Neutrophil (primary cell): ENCODE results near the gene DHRS1.

Experiments used
- H3K27ac ChIP-seq: fragments of 200-600 bp; sonication (generic); 2 replicates; pipeline ENCODE4 v1.5.1; 2016; ENCODE audit warnings: mild to moderate bottlenecking, moderate library complexity
- H3K27me3 ChIP-seq: fragments of 200-600 bp; sonication (generic); 2 replicates; pipeline ENCODE4 v1.6.0; 2016; ENCODE audit warnings: mild to moderate bottlenecking
- H3K36me3 ChIP-seq: fragments of 200-600 bp; sonication (generic); 2 replicates; pipeline ENCODE4 v1.5.1; 2017
- H3K4me1 ChIP-seq, 2 experiments: fragments of 200-600 bp in 1 of 2; sonication (generic) in 1 of 2; 1 replicate in 1 of 2; 2 replicates in 1 of 2; pipeline versions ENCODE4 v1.5.1 to v1.6.1; 2013 to 2016; ENCODE audit warnings: low read depth in 1 of 2, low read length in 1 of 2, mild to moderate bottlenecking in 1 of 2, moderate library complexity in 1 of 2; ENCODE audit not compliant: control insufficient read depth in 1 of 2, insufficient read depth in 1 of 2
- H3K4me3 ChIP-seq, 2 experiments: fragments of 200-600 bp in 1 of 2; sonication (generic) in 1 of 2; 1 replicate in 1 of 2; 2 replicates in 1 of 2; pipeline ENCODE4 v1.5.1; 2013 to 2016; ENCODE audit warnings: low read depth in 1 of 2, low read length in 1 of 2, mild to moderate bottlenecking in 1 of 2, moderate library complexity in 1 of 2
- H3K9me3 ChIP-seq: fragments of 200-600 bp; sonication (generic); 2 replicates; pipeline ENCODE4 v1.5.1; 2016
- CTCF ChIP-seq: fragments of 200-600 bp; sonication (generic); IDR thresholded peaks from 2 replicates; pipeline ENCODE4 v1.5.1; 2016; ENCODE audit warnings: antibody characterized with exemption

DHRS1 gene

GRCh38 chr14:24325963-24326362 lies 26.4 kb upstream of the DHRS1 start:
- Histone ChIP-seq H3K27ac (peak overlapping the region; percentile 91), H3K9me3 (no peaks in the 10 kb centered on the region), H3K4me1 (peaks cover 66 to 70% of the 10 kb centered on the region in 2 experiments), H3K36me3 (peaks cover 26% of the 10 kb centered on the region), H3K27me3 (no peaks in the 10 kb centered on the region), H3K4me3 (peak overlapping the region in 1 of 2 experiments; percentile 14)
- TF ChIP-seq CTCF = no peak

DNA sequence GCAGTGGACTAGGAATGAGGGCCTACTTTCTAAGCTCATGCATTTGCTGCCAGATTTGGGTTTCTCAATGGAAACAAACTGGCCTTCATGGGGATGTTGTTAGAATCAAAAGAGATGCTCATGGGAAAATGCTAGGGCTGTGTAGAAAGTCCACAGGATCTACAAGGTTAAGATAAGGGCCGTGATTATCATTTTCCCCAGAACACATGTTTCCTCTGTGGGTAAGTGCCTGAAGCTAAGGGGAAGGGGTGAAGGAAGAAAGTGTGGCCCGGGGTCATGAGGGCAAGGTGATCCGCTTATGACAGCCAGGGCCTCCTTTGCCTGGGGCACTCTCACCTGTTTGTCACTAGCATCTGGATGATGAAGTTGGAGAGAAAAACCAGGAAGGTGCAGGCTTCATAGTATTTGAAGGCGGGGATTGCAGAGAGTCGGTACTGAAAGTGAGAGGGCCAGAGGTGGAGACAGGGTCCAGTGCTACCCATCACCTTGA lies 25.5 kb upstream of the DHRS1 start:
- TF ChIP-seq CTCF = no peak
- no peaks in the 10 kb centered on the region for H3K9me3 ChIP-seq
- H3K27me3 ChIP-seq = no peaks in the 10 kb centered on the region
- H3K27ac ChIP-seq = peak overlapping the region; percentile 91
- H3K36me3 ChIP-seq = peaks cover 26% of the 10 kb centered on the region
- H3K4me3 ChIP-seq = no peak overlapping the region
- peaks cover 65% of the 10 kb centered on the region in 2 experiments for H3K4me1 ChIP-seq

DNA sequence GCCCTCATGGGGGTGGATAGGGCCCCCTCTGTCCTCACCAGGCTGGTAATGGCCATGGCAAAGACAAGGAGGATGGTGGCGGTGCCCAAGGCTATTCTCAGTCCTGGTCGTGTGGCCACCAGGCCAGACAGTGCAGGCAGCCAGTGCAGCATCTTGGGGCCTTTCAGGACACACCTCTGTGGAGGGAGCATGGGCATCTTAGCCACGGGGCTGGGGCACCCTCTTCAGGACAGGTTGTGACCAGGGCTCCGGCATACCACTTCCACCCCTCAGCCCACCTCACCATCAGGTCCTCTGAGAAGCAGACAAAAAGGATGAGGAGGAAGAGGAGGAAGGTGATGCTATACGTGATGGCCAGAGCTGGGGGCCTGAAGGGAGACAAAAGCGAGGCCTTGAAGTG lies 24.4 kb upstream of the DHRS1 start:
- no peaks in the 10 kb centered on the region for H3K9me3 ChIP-seq
- H3K4me3 ChIP-seq = no peak overlapping the region
- H3K27ac ChIP-seq = peak overlapping the region; percentile 40
- H3K4me1 ChIP-seq = peaks cover 65% of the 10 kb centered on the region in 2 experiments
- peaks cover 35% of the 10 kb centered on the region for H3K36me3 ChIP-seq
- H3K27me3 ChIP-seq = no peaks in the 10 kb centered on the region
- no peak for TF ChIP-seq CTCF

- Histone ChIP-seq H3K4me1 (peaks cover 65% of the 10 kb centered on the region in 2 experiments), H3K9me3 (no peaks in the 10 kb centered on the region), H3K4me3 (no peak overlapping the region), H3K27me3 (no peaks in the 10 kb centered on the region), H3K27ac (peak overlapping the region; percentile 2), H3K36me3 (peaks cover 40% of the 10 kb centered on the region)
- TF ChIP-seq CTCF = no peak
Observed at GRCh38 chr14:24323341-24323740, 23.8 kb upstream of the DHRS1 start.

DNA sequence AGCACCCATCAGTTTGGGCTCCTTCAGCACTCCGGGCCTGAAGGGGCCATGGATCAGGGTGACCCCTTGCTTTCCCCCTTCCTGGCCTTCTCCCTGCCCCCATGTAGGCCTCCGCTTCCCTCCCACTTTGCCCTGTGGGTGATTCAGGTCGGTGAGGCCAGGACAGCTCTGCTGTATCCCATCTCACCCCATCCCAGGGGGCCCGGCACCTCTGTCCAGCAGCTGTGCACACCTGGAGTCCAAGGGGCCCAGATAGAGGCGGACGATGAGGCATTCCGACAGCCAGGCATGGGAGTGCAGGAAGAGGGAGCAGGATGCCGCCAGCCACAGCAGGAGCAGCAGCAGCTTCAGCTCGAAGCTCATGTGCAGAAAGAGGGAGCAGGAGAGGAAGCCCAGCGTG lies 23.1 kb upstream of the DHRS1 start:
- peaks cover 65 to 67% of the 10 kb centered on the region in 2 experiments for H3K4me1 ChIP-seq
- H3K27me3 ChIP-seq = no peaks in the 10 kb centered on the region
- no peak overlapping the region for H3K4me3 ChIP-seq
- TF ChIP-seq CTCF = no peak
- no peaks in the 10 kb centered on the region for H3K9me3 ChIP-seq
- peak overlapping the region; percentile 2 for H3K27ac ChIP-seq
- peaks cover 47% of the 10 kb centered on the region for H3K36me3 ChIP-seq
